Non-pigmented ciliary epithelial cell (primary cell): ENCODE results near the gene BBS4.
"Not testable (repeated sequence)": the region's sequence is repeated elsewhere in the genome, so short reads cannot be mapped to it uniquely, and the experiment has no call there.

Source experiments
- DNase-seq: peaks from one replicate; pipeline ENCODE4 v3.0.0-alpha.2; 2010; ENCODE audit warnings: low read depth

BBS4 gene

GRCh38 chr15:72685925-72686794 lies at the start of gene BBS4, which contains the start of gene HIGD2B:
TSS of gene BBS4 (plus strand) at chr15:72686207. CDS start at chr15:72686228, 21 bp downstream.
TSS of gene HIGD2B (minus strand) at chr15:72686182. CDS start at chr15:72676374, 9,808 bp downstream.
- DNase-seq = no peak

DNA sequence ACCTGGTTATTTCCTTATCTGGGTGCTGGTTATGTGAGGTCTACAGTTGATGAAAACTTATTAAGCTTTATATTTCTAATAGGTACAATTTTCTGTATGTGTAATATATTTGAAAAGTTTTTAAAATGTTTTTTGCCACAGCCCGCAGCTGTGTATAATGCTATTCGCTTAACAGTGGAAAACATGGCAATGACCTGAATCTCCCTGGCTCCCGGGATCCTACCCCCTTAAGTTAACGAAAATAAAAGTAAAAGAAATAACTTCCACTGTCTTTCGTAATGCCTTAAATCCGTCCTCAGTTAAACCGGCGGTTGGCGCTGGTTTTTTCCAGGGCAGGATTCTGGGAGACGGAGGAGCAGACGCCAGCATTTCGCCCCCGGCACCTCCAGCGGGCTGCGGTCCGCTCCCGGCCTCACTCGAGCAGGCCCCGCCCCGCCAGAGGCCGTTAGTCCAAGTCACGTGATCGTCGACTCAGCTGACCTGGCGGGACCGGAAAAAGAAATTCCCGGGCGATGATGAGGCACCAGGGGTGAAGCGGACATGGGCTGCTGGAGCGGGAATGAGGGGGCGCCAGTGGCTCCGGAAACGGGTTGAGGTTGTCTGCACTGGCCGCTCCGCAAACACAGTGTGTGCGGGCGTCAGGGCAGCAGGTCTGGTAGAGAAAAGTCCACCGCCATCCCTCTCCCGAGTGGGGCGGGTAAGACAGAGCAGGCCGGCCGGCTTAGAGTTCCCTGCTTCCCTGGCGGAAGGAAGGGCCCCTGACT lies 49.3 kb upstream of the BBS4 start:
- DNase-seq = peak; percentile 4

GRCh38 chr15:72639759-72640483 lies 46.1 kb upstream of the BBS4 start:
- DNase-seq = not testable (repeated sequence)

- not testable (repeated sequence) for DNase-seq
Measured at GRCh38 chr15:72642271-72642670, 43.7 kb upstream of the BBS4 start.

- not testable (repeated sequence) for DNase-seq
Measured at GRCh38 chr15:72648631-72649253, 37.3 kb upstream of the BBS4 start.

DNA sequence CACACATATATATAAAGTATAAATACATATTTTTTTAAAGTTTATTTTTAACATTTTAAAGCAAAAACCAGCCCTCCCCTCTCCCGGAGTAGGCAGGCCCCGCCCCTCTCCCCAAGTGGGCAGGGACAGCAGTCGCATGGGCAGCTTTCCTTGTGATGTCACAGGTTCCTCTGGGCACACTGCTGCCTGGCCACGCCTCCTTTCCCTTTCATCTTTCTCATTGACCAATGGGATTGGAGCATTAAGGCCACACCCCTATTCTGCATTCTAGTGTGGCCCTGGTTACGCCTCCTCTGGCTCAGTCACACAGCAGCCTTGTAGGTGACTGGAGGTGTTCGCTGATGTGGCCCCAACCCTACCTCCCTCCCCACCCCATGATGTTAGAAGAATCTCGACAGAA lies 31.6 kb upstream of the BBS4 start, which contains the start of gene GOLGA6B:
Gene GOLGA6B, plus strand, starts transcription at position 301 of the 400 bp plus-strand sequence. Its CDS starts 41 bp downstream, at position 342.
- DNase-seq = not testable (repeated sequence)

- not testable (repeated sequence) for DNase-seq
Measured at GRCh38 chr15:72656014-72656413, 30.0 kb upstream of the BBS4 start.

GRCh38 chr15:72661081-72661480 lies 24.9 kb upstream of the BBS4 start:
- DNase-seq = not testable (repeated sequence)

DNA sequence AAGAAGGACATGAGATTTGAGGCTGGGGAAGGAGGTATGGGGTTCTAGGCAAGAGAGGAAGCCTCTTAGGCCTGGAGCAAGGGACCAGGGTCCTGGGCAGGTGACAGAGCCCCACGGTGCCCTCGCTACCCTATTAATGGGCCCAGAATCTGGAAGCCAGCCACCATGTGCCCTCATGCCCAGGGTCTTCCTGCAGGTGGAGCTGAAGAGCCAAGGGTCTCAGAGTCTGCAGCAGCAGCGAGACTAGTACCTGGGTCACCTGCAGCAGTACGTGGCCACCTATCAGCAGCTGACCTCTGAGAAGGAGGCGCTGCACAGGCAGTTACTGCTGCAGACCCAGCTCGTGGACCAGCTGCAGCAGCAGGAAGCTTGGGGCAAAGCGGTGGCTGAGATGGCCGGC lies 22.1 kb upstream of the BBS4 start:
- DNase-seq = not testable (repeated sequence)

GRCh38 chr15:72665706-72666105 lies 20.3 kb upstream of the BBS4 start:
- DNase-seq = not testable (repeated sequence)

- not testable (repeated sequence) for DNase-seq
Measured at GRCh38 chr15:72669803-72670202, 16.2 kb upstream of the BBS4 start.

DNA sequence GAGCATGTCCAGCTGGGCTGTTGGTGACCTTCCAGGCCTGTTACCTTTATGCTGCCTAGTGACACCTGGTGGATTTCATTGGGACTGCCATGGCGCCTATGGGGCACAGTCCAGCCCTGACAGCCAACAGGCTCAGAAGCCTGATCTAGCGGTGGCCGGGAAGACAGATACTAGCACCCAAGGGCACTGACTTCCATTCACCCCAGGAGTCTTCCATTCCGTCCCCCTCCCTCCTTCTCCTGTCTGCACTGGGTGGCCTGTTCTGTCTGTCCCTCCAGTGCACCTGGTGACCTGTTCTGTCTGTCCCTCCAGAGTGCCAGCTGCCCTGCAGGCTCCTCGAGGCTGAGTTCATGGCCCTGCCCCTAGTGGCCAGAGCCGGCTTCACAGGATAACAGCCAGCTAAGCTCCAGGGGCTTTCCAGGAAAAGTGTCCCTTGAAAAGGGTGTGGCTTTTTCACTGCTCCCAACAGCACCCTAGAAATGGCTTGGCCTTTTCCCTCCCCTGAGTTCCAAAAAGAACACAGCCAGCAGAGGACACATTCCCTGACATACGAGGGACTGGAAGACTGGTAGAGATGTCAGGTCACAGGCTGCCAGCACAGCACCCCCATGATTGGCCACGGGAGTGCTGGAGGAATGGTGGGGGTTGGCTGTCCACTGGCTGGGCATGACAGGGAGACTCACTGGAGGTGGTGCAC lies 15.2 kb upstream of the BBS4 start:
- DNase-seq = peak; percentile 6

- DNase-seq = no peak
Measured at GRCh38 chr15:72671525-72671924, 14.5 kb upstream of the BBS4 start.

DNA sequence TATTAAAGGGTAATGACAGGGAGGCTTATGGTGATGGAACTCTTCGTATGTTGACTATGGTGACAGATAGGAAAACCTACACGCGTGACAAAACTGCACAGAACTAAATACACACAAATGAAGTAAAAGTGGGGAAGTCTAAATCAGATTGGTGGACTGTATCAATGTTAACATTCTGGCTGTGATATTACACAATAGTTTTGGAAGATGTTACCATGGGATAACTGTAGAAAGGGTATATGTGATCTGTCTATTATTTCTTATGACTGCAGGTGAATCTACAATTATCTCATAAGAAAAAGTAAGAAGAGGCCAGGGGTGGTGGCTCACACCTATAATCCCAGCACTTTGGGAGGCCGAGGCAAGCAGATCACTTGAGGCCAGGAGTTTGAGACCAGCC lies 9.2 kb upstream of the BBS4 start:
- no peak for DNase-seq

- no peak for DNase-seq
Measured at GRCh38 chr15:72680931-72681330, 5.1 kb upstream of the BBS4 start.

DNA sequence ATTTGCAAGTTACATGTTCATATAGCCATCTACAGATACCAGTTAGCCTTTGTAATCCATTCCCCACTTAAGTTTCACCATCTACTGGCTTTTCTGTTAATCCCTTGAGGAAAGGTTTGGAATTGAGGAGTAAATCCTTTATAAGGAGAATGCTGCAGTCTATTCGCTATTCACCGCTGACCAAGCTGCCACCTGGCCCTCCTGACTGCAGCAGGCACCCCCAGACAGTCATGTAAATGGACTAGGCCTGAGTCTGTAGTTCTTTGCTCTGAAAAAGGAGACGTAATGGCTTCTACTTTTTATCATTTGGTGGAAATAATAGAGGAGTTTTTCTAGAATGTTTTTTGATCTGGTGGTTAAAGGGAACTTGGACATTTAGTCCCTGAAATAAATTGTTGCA lies 3.2 kb upstream of the BBS4 start:
- DNase-seq = no peak

- DNase-seq = no peak
Measured at GRCh38 chr15:72685301-72685924, 594 bp upstream of the BBS4 start.

DNA sequence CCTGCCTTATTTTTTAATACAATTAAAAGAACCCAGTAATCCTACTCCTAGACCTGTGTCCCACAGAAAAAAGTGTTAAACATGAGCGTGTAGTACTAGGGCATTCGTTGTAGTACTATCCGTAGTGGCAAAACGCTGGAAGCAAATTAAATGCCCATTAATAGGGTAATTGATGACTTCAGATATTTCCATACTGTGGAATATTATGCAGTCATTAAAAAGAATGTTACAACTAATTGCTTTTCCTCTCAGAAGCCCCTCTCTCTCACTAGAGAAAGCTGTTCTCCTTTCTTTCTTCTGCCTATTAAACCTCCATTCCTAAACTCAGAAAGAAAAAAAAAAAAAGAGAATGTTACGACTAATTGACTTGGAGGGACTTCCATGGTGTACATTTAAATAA lies 2.7 kb downstream of the BBS4 start:
- DNase-seq = no peak

GRCh38 chr15:72690938-72691337 lies 4.9 kb downstream of the BBS4 start:
- DNase-seq = no peak

- DNase-seq = no peak
Measured at GRCh38 chr15:72698938-72699337, 12.9 kb downstream of the BBS4 start.

DNA sequence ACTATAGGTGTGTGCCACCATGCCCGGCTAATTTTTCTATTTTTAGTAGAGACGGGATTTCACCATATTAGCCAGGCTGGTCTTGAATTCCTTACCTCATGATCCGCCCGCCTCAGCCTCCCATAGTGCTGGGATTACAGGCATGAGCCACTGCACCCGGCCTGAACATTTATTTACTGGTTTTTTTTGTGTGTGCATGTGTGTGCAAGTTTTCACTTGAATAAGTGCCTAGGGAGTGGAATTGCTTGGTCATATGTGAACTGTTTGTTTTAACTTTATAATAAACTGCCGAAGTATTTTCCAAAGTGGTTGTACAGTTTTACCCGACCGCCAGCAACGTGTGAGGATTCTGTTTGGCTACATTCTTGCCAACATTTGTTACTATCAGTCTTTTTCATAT lies 14.1 kb downstream of the BBS4 start:
- no peak for DNase-seq
